B cell (primary cell): Measurements from ENCODE around the gene EGFLAM. TPM values are rescaled to one million over a fixed set of nuclear protein-coding genes. Genes with fewer than 3 reads are reported as not detected.

Experiments
- ATAC-seq: fragments of 200-7000 bp; cut with Tn5 transposase; one replicate; pipeline ENCODE4 v1.10.0; 2021; ENCODE audit warnings: low read depth, mild to moderate bottlenecking, moderate number of reproducible peaks, moderate library complexity
- CTCF ChIA-PET: fragments of 350-600 bp; sonication (Branson Sonifier 250); formaldehyde crosslinking; loops from one replicate; lab custom pipeline; 2021; ENCODE audit warnings: antibody characterized with exemption, inconsistent platforms; lab: Charles Lee
- POLR2A ChIA-PET: fragments of 350-600 bp; sonication (Branson Sonifier 250); formaldehyde crosslinking; loops from one replicate; lab custom pipeline; 2021; ENCODE audit warnings: antibody characterized with exemption; lab: Charles Lee
- DNase-seq: peaks from one replicate; pipeline ENCODE4 v3.0.0; 2013
- H2AFZ ChIP-seq: 2 replicates; pipeline ENCODE4 v1.6.1; 2012; ENCODE audit warnings: mild to moderate bottlenecking, low read depth, low read length; ENCODE audit not compliant: insufficient read depth, poor library complexity, severe bottlenecking
- H3K27ac ChIP-seq, 2 donors: 1 replicate in 1 of 2; 2 replicates in 1 of 2; pipeline ENCODE4 v1.5.1; 2012 to 2013; ENCODE audit warnings: low read length in 2 of 2, mild to moderate bottlenecking in 2 of 2, moderate library complexity in 1 of 2
- H3K27me3 ChIP-seq, 4 experiments: fragments of 200-600 bp in 1 of 4; sonication (generic) in 1 of 4; replicated peaks in 1 of 4; 1 replicate in 2 of 4; 2 replicates in 2 of 4; pipeline versions ENCODE4 v1.6.1 to v1.7.0; 2013 to 2016; ENCODE audit warnings: low read length in 3 of 4, mild to moderate bottlenecking in 2 of 4, mixed read lengths in 1 of 4, moderate library complexity in 1 of 4; ENCODE audit not compliant: insufficient read depth in 4 of 4, control insufficient read depth in 3 of 4; ENCODE audit errors: control extremely low read depth in 1 of 4
- H3K36me3 ChIP-seq, 2 experiments: replicated peaks in 1 of 2; 1 replicate in 1 of 2; 2 replicates in 1 of 2; pipeline versions ENCODE4 v1.6.1 to v1.7.1; 2013; ENCODE audit warnings: low read length in 1 of 2; ENCODE audit not compliant: insufficient read depth in 2 of 2, control insufficient read depth in 1 of 2; ENCODE audit errors: control extremely low read depth in 1 of 2, extremely low read depth in 1 of 2
- H3K4me1 ChIP-seq, 2 donors: fragments of 200-600 bp in 1 of 2; sonication (generic) in 1 of 2; 1 replicate in 1 of 2; 2 replicates in 1 of 2; pipeline versions ENCODE4 v1.5.1 to v1.6.1; 2013 to 2017; ENCODE audit warnings: low read length in 2 of 2; ENCODE audit not compliant: control insufficient read depth in 2 of 2, insufficient read depth in 2 of 2
- H3K4me2 ChIP-seq: replicated peaks from 2 replicates; pipeline ENCODE3; 2012; ENCODE audit warnings: mild to moderate bottlenecking, low read depth, low read length; ENCODE audit not compliant: poor library complexity, severe bottlenecking
- H3K4me3 ChIP-seq, 5 experiments: fragments of 200-600 bp in 1 of 5; sonication (generic) in 1 of 5; 1 replicate in 3 of 5; 2 replicates in 2 of 5; pipeline versions ENCODE4 v1.5.1 to v1.7.0; 2011 to 2016; ENCODE audit warnings: low read length in 4 of 5, mild to moderate bottlenecking in 4 of 5, low read depth in 2 of 5, control low read depth in 1 of 5, moderate library complexity in 1 of 5; ENCODE audit not compliant: insufficient read depth in 1 of 5; ENCODE audit errors: control extremely low read depth in 1 of 5, extremely low read depth in 1 of 5
- H3K79me2 ChIP-seq: fragments of 200-600 bp; sonication (generic); one replicate; pipeline ENCODE4 v1.6.0; 2016; ENCODE audit warnings: low read length; ENCODE audit not compliant: control insufficient read depth, insufficient read depth
- H3K9ac ChIP-seq: fragments of 200-600 bp; sonication (generic); 2 replicates; pipeline ENCODE4 v1.6.1; 2017; ENCODE audit warnings: mild to moderate bottlenecking, low read length, moderate library complexity
- H3K9me3 ChIP-seq, 3 donors: one replicate each; pipeline versions ENCODE4 v1.6.1 to v1.7.1; 2013; ENCODE audit warnings: low read length in 2 of 3; ENCODE audit not compliant: control insufficient read depth in 2 of 3, insufficient read depth in 1 of 3; ENCODE audit errors: control extremely low read depth in 1 of 3
- H4K20me1 ChIP-seq: 2 replicates; pipeline ENCODE4 v1.6.0; 2012; ENCODE audit warnings: mild to moderate bottlenecking, low read length; ENCODE audit not compliant: insufficient read depth, control insufficient read depth, poor library complexity, severe bottlenecking
- H3K27ac Mint-ChIP-seq: one replicate; pipeline ENCODE4 v1.8.0; 2021; ENCODE audit warnings: mixed read lengths
- H3K27me3 Mint-ChIP-seq: one replicate; pipeline ENCODE4 v1.8.0; 2021; ENCODE audit warnings: mixed read lengths
- H3K4me1 Mint-ChIP-seq: one replicate; pipeline ENCODE4 v1.8.0; 2021; ENCODE audit warnings: mixed read lengths
- H3K4me3 Mint-ChIP-seq: one replicate; pipeline ENCODE4 v1.8.0; 2021; ENCODE audit warnings: mixed read lengths
- H3K9me3 Mint-ChIP-seq: one replicate; pipeline ENCODE4 v1.8.0; 2022; ENCODE audit warnings: mixed read lengths; ENCODE audit not compliant: insufficient read depth
- EZH2 ChIP-seq: IDR thresholded peaks from 2 replicates; pipeline ENCODE4 v1.6.1; 2012; ENCODE audit warnings: borderline replicate concordance, low read depth, mild to moderate bottlenecking, moderate library complexity, low read length; ENCODE audit not compliant: insufficient read depth, poor library complexity, severe bottlenecking
- WGBS: methylation state at CpG from one replicate; pipeline ENCODE4 v1.1.5; 2013; ENCODE audit warnings: missing lambda C conversion rate; ENCODE audit not compliant: insufficient coverage; 5-methylcytosine and 5-hydroxymethylcytosine counted together
- intact Hi-C: fragments of 100-400 bp; cut with micrococcal nuclease; formaldehyde crosslinking; loops from one replicate; pipeline ENCODE4 v1.10.0; 2022
- polyA plus RNA-seq: library from polyadenylated mRNA; depleted of rRNA; stranded (reverse); fragments of >200 nt; gene quantifications from 2 replicates; pipeline ENCODE4 v1.2.3, GENCODE V29; 2012
- total RNA-seq, 2 donors: library from RNA; stranded (reverse); fragments of 120-200 nt in 1 of 2; gene quantifications; 1 replicate in 1 of 2; 2 replicates in 1 of 2; pipeline versions ENCODE4 v1.2.3 to v1.2.4, GENCODE V29; 2013 to 2022
- TF ChIP-seq, protein P1 (sequence below): fragments of 200-600 bp; IDR thresholded peaks from one replicate; pipeline ENCODE4 v1.8.0; 2022; ENCODE audit warnings: antibody characterized with exemption, mild to moderate bottlenecking

EGFLAM gene
- total and polyA plus RNA-seq, 2 donors (not counting 1 experiment from before 2014, with no cell fraction given), result not detected

DNA sequence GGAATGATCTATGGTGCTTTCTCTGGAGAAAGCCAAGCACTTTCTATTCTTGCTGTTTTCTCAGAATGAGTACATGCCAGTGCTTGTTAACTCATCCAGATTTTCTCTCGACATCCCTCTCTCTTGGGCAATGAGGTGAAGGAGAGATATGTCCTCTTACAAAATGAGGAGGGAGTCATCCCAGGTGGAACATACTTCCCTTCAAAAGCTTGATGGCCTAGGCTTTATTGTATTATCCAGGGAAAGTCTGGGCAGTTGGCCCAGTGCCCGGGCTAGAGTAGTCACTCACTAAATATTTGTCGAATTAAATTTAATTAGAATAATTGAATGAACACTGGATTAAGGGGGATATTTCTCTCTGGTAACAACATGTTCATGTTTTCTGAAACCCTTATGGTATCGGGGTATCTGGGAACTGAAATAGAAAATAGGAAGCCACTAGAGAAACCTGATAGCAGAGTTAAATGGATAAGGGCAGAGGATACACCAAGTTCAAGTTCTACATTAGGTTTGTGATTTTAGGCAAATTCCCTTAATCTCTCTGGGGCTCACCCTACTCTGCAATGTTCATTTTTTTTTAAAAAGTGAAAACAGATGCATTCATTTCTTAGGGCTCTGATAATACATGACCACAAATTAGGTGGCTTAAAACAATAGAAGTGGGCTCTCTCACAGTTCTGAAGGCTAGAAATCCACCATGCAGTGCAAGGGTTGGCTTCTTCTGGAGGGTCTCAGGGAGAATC is 198.5 kb downstream of the EGFLAM start:
- ChIA-PET CTCF (interaction anchor here (2.2 kb wide), 1 partner anchor 15 kb away, joined by 7 read pairs; no protein-coding TSS in a partner anchor), POLR2A (no interaction called here)
- no peak overlapping the region for H3K4me3 Mint-ChIP-seq
- peaks cover 4 to 47% (median 27%) of the 10 kb centered on the region in 3 donors for H3K9me3 ChIP-seq
- intact Hi-C loops, result no loop called here
- H3K4me1 Mint-ChIP-seq, result peaks cover 11% of the 10 kb centered on the region
- no peaks in the 10 kb centered on the region for H3K79me2 ChIP-seq
- no peak overlapping the region for H2AFZ ChIP-seq
- H3K27ac ChIP-seq, result no peak overlapping the region
- H3K4me1 ChIP-seq, result peaks cover 17 to 24% of the 10 kb centered on the region in 2 donors
- no peak overlapping the region for H3K4me2 ChIP-seq
- no peak overlapping the region for H3K9ac ChIP-seq
- H3K9me3 Mint-ChIP-seq, result peaks cover 6% of the 10 kb centered on the region
- no CpG with 5 or more reads among the region's 4 CpGs for WGBS
- peaks cover 57% of the 10 kb centered on the region for H3K27me3 Mint-ChIP-seq
- no peak for TF ChIP-seq EZH2
- TF ChIP-seq, protein P1, sequence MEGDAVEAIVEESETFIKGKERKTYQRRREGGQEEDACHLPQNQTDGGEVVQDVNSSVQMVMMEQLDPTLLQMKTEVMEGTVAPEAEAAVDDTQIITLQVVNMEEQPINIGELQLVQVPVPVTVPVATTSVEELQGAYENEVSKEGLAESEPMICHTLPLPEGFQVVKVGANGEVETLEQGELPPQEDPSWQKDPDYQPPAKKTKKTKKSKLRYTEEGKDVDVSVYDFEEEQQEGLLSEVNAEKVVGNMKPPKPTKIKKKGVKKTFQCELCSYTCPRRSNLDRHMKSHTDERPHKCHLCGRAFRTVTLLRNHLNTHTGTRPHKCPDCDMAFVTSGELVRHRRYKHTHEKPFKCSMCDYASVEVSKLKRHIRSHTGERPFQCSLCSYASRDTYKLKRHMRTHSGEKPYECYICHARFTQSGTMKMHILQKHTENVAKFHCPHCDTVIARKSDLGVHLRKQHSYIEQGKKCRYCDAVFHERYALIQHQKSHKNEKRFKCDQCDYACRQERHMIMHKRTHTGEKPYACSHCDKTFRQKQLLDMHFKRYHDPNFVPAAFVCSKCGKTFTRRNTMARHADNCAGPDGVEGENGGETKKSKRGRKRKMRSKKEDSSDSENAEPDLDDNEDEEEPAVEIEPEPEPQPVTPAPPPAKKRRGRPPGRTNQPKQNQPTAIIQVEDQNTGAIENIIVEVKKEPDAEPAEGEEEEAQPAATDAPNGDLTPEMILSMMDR, result no peak
- H3K4me3 ChIP-seq, result no peak overlapping the region
- no peaks in the 10 kb centered on the region for H4K20me1 ChIP-seq
- H3K27ac Mint-ChIP-seq, result no peak overlapping the region
- ATAC-seq (no peak), DNase-seq (no peak)
- no peaks in the 10 kb centered on the region for H3K36me3 ChIP-seq
- peaks cover 1 to 58% (median 45%) of the 10 kb centered on the region in 4 experiments for H3K27me3 ChIP-seq

DNA sequence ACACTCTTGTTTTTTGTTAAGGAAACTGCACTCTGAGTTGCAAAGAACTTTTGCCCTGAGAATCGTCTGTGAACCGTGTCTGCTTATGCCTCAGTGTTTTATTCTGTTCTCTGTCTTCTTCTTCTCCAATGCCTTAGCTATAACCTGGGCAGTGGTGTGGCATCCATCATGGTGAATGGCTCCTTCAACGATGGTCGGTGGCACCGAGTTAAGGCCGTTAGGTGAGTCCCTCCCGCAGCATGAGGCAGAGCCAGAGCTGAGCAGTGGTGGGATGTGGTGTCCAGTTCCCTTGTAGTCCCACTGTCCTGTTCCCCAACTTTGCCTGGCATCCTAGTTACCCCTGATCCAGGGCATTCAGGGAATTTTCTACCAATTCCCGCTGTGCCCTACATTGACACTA is 199.8 kb downstream of the EGFLAM start:
- CTCF ChIA-PET, result no interaction called here
- POLR2A ChIA-PET, result no interaction called here
- Histone ChIP-seq H3K4me3 (no peak overlapping the region), H3K4me1 (peaks cover 10 to 14% of the 10 kb centered on the region in 2 donors), H3K9ac (no peak overlapping the region), H3K27ac (no peak overlapping the region), H3K79me2 (no peaks in the 10 kb centered on the region), H3K27me3 (peaks cover 0 to 69% (median 51%) of the 10 kb centered on the region in 4 experiments), H3K4me2 (no peak overlapping the region), H3K36me3 (no peaks in the 10 kb centered on the region), H4K20me1 (no peaks in the 10 kb centered on the region), H3K9me3 (peaks cover 2 to 41% (median 18%) of the 10 kb centered on the region in 3 donors), H2AFZ (no peak overlapping the region)
- Mint-ChIP-seq H3K4me3 (no peak overlapping the region), H3K4me1 (peaks cover 7% of the 10 kb centered on the region), H3K27me3 (peaks cover 68% of the 10 kb centered on the region), H3K27ac (no peak overlapping the region), H3K9me3 (peaks cover 6% of the 10 kb centered on the region)
- WGBS, result 93% methylated on average over 7 of the region's 8 CpGs
- intact Hi-C loops, result no loop called here
- ATAC-seq (no peak), DNase-seq (no peak)
- TF ChIP-seq, protein P1, result no peak
- no peak for TF ChIP-seq EZH2
